ENCODE measurements around the gene OSBPL3.

DNA sequence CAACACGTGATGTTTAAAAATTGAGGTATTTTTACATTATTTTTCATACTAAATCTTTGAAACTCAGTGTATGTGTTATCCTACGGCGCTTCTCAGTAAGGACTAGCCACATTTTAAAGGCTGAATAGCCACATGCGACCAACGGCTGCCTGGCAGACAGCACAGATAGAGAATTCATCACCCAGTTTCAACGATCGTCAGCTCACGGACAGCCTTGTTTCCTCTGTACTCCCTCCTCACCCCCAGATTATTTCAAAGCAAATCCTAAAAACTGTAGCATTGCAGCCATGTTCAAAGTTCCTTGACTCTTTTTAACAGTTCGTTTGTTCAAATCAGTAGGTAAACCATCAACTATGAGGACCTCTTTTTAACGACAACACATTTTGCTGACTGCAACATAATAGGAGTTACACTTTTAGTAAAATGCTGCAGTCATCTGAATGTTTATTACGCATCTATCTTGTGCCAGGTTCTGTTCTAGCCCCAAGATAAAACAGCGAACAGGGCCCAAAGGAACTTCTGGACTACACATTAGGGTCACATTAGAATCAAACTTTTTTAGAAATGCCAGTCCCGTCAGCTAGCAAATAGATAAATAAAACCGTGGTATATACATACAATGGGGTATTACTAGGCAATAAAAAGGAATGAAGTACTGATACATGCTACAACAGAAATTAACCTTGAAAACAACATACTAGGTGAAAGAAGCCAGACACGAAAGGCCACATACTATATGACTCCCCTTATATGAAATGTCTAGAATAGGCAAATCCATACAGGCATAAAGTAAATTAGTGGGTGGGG, 5.7 kb downstream of the OSBPL3 start:
- TF ChIP-seq CTCF (IDR thresholded peaks at IDR 0.05) (no peak), POLR2A (IDR thresholded peaks at IDR 0.05) (no peak), POLR2AphosphoS5 (IDR thresholded peaks at IDR 0.05; ENCODE audit: insufficient read depth in 1 of 2, low read depth in 1 of 2) (no peak)
